Stimulated activated CD8-positive, alpha-beta memory T cell treated with anti-CD3 and anti-CD28 coated beads, Interleukin-12 subunit alpha, Interleukin-12 subunit beta, amount 100 ng/mL, for 24 hours (primary cell): ENCODE data around the gene ST6GAL2.

Source experiments
- DNase-seq: peaks from one replicate; pipeline ENCODE4 v3.0.0-alpha.2; 2020; ENCODE audit errors: extremely low read depth

ST6GAL2 gene

GRCh38 chr2:106885971-106886915 lies at the start of gene ST6GAL2:
ST6GAL2 (minus strand) TSS chr2:106886167; CDS start chr2:106843977, 42,190 bp downstream.
- no peak for DNase-seq

GRCh38 chr2:106932644-106933043 lies 46.7 kb upstream of the ST6GAL2 start:
- DNase-seq, result no peak

- no peak for DNase-seq
Observed at GRCh38 chr2:106931717-106932335, 45.9 kb upstream of the ST6GAL2 start.

- DNase-seq, result no peak
Observed at GRCh38 chr2:106921451-106921850, 35.5 kb upstream of the ST6GAL2 start.

GRCh38 chr2:106919012-106919411 lies 33.0 kb upstream of the ST6GAL2 start:
- DNase-seq, result no peak

GRCh38 chr2:106904242-106904641 lies 18.3 kb upstream of the ST6GAL2 start:
- no peak for DNase-seq

GRCh38 chr2:106899786-106900530 lies 14.0 kb upstream of the ST6GAL2 start:
- no peak for DNase-seq

GRCh38 chr2:106894545-106894944 lies 8.6 kb upstream of the ST6GAL2 start:
- no peak for DNase-seq

GRCh38 chr2:106892048-106892447 lies 6.1 kb upstream of the ST6GAL2 start:
- no peak for DNase-seq

- DNase-seq, result no peak
Observed at GRCh38 chr2:106890606-106891005, 4.6 kb upstream of the ST6GAL2 start.

GRCh38 chr2:106886916-106887758 lies 1.2 kb upstream of the ST6GAL2 start:
- DNase-seq, result no peak

- DNase-seq, result no peak
Observed at GRCh38 chr2:106885329-106885728, 638 bp downstream of the ST6GAL2 start.

- DNase-seq, result no peak
Observed at GRCh38 chr2:106882673-106883072, 3.3 kb downstream of the ST6GAL2 start.

- DNase-seq, result no peak
Observed at GRCh38 chr2:106878206-106878605, 7.8 kb downstream of the ST6GAL2 start.

- no peak for DNase-seq
Observed at GRCh38 chr2:106876699-106877098, 9.3 kb downstream of the ST6GAL2 start.

- no peak for DNase-seq
Observed at GRCh38 chr2:106869512-106870275, 16.3 kb downstream of the ST6GAL2 start.

- no peak for DNase-seq
Observed at GRCh38 chr2:106868275-106868674, 17.7 kb downstream of the ST6GAL2 start.

- no peak for DNase-seq
Observed at GRCh38 chr2:106867196-106867953, 18.6 kb downstream of the ST6GAL2 start.

- DNase-seq, result no peak
Observed at GRCh38 chr2:106866641-106867040, 19.3 kb downstream of the ST6GAL2 start.

GRCh38 chr2:106864051-106864450 lies 21.9 kb downstream of the ST6GAL2 start:
- DNase-seq, result no peak
